Esophagus muscularis mucosa (tissue), 4 donors: ENCODE results near the gene AKR1C4. TPM values are rescaled to one million over a fixed set of nuclear protein-coding genes. Genes with fewer than 3 reads are reported as not detected.

ENCODE experiments used
- DNase-seq: peaks from one replicate; pipeline ENCODE4 v3.0.0-alpha.2; 2017; ENCODE audit errors: extremely low spot score
- H3K27ac ChIP-seq, 4 donors: fragments of 200-600 bp; sonication (generic); replicated peaks in 1 of 4; 1 replicate in 3 of 4; 2 replicates in 1 of 4; pipeline ENCODE4 v1.5.1; 2016 to 2019; ENCODE audit warnings: mild to moderate bottlenecking in 1 of 4
- H3K27me3 ChIP-seq, 4 donors: fragments of 200-600 bp; sonication (generic); one replicate each; pipeline versions ENCODE4 v1.5.1 to v1.6.0; 2016 to 2019
- H3K36me3 ChIP-seq, 4 donors: fragments of 200-600 bp; sonication (generic); one replicate each; pipeline ENCODE4 v1.5.1; 2016 to 2019
- H3K4me1 ChIP-seq, 4 donors: fragments of 200-600 bp; sonication (generic); one replicate each; pipeline ENCODE4 v1.5.1; 2016 to 2019
- H3K4me3 ChIP-seq, 4 donors: fragments of 200-600 bp; sonication (generic); 1 replicate in 2 of 4; 2 replicates in 2 of 4; pipeline ENCODE4 v1.5.1; 2016 to 2019; ENCODE audit warnings: mild to moderate bottlenecking in 4 of 4, moderate library complexity in 1 of 4
- H3K9me3 ChIP-seq, 4 donors: fragments of 200-600 bp; sonication (generic); 1 replicate in 3 of 4; 2 replicates in 1 of 4; pipeline ENCODE4 v1.5.1; 2016 to 2019
- EP300 ChIP-seq: sonication (generic); formaldehyde crosslinking; IDR thresholded peaks from one replicate; pipeline ENCODE4 v1.6.1; 2017; ENCODE audit warnings: antibody characterized with exemption
- POLR2A ChIP-seq: fragments of 450-650 bp; IDR thresholded peaks from one replicate; pipeline ENCODE4 v1.6.1; 2017; ENCODE audit warnings: antibody characterized with exemption, moderate library complexity, mild to moderate bottlenecking, low read depth
- POLR2AphosphoS5 ChIP-seq, 2 donors: sonication (generic); formaldehyde crosslinking; IDR thresholded peaks; one replicate each; pipeline ENCODE4 v1.6.1; 2017; ENCODE audit warnings: antibody characterized with exemption in 2 of 2
- WGBS: methylation state at CpG from one replicate; pipeline ENCODE4 v1.1.5; 2018; 5-methylcytosine and 5-hydroxymethylcytosine counted together
- intact Hi-C: fragments of 100-400 bp; cut with DNase I; formaldehyde crosslinking; loops from one replicate; pipeline ENCODE4 v1.15.1; 2023
- total RNA-seq, 4 donors: library from RNA; depleted of rRNA; stranded (reverse); fragments of >200 nt; gene quantifications; one replicate each; pipeline versions ENCODE4 v1.1.0 to v1.2.1, GENCODE V29; 2016
- TF ChIP-seq, protein P1 (sequence below), 3 experiments: fragments of 200-600 bp in 2 of 3; fragments of 450-650 bp in 1 of 3; sonication (generic) in 2 of 3; IDR thresholded peaks; one replicate each; pipeline ENCODE4 v1.5.1; 2017 to 2019; ENCODE audit warnings: antibody characterized with exemption in 3 of 3, mild to moderate bottlenecking in 2 of 3, moderate library complexity in 1 of 3

AKR1C4 gene
- total RNA-seq: not detected

DNA sequence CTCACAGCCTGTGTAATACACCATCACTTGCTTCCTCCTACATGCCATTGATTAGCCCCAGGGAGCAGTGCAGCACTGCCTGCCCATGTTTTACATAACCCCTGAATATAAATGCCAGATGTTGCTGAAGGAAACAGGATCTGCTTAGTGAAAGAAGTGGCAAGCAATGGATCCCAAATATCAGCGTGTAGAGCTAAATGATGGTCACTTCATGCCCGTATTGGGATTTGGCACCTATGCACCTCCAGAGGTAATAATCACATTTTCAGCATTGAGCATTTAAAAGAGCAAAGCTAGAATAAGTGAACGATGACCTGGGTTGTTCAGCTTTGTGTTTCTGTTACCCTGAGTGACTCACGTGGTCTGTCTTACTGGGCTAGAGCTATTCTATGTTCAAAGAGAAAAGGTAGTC is at the start of gene AKR1C4:
AKR1C4 (plus strand) TSS at position 136 of the 412 bp plus-strand sequence; CDS start at position 167, 31 bp downstream.
- intact Hi-C loops: no loop called here
- H3K4me1 ChIP-seq: no peaks in the 10 kb centered on the region
- no peak within 1 kb of the TSS for H3K4me3 ChIP-seq
- no peak for DNase-seq
- H3K27ac ChIP-seq: no peak within 1 kb of the TSS
- H3K27me3 ChIP-seq: no peaks in the 10 kb centered on the region
- no peaks in the 10 kb centered on the region for H3K36me3 ChIP-seq
- 89% methylated on average over 4 of the region's 4 CpGs for WGBS
- peaks cover 0 to 5% (median 2%) of the 10 kb centered on the region in 4 donors for H3K9me3 ChIP-seq
- no peak for TF ChIP-seq POLR2A
- TF ChIP-seq POLR2AphosphoS5 (IDR thresholded peaks at IDR 0.05): no peak
- TF ChIP-seq, protein P1, sequence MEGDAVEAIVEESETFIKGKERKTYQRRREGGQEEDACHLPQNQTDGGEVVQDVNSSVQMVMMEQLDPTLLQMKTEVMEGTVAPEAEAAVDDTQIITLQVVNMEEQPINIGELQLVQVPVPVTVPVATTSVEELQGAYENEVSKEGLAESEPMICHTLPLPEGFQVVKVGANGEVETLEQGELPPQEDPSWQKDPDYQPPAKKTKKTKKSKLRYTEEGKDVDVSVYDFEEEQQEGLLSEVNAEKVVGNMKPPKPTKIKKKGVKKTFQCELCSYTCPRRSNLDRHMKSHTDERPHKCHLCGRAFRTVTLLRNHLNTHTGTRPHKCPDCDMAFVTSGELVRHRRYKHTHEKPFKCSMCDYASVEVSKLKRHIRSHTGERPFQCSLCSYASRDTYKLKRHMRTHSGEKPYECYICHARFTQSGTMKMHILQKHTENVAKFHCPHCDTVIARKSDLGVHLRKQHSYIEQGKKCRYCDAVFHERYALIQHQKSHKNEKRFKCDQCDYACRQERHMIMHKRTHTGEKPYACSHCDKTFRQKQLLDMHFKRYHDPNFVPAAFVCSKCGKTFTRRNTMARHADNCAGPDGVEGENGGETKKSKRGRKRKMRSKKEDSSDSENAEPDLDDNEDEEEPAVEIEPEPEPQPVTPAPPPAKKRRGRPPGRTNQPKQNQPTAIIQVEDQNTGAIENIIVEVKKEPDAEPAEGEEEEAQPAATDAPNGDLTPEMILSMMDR (IDR thresholded peaks at IDR 0.05): no peak
- TF ChIP-seq EP300: no peak

DNA sequence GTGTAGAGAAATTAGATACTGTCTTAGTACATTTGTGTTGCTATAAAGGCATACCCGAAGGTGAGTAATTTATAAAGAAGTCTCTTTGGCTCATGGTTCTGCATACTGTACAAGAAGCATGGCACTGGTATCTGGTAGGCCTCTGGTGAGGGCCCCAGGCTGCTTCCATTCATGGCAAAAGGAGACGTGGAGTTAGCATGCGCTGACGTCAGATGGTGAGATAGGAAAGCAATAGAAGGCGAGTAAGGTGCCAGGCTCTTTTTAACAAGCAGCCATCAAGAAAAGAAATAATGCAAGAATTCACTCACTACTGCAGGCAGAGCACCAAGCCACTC is 49.8 kb upstream of the AKR1C4 start:
- intact Hi-C loops: no loop called here
- DNase-seq: no peak
- no peak for TF ChIP-seq POLR2AphosphoS5 (IDR thresholded peaks at IDR 0.05)
- Histone ChIP-seq H3K4me3 (no peak overlapping the region), H3K36me3 (no peaks in the 10 kb centered on the region), H3K9me3 (peaks cover 0 to 11% (median 0%) of the 10 kb centered on the region in 4 donors), H3K27me3 (no peaks in the 10 kb centered on the region), H3K27ac (no peak overlapping the region), H3K4me1 (no peaks in the 10 kb centered on the region)
- 95% methylated on average over 5 of the region's 5 CpGs for WGBS

GRCh38 chr10:5147255-5147980 is 49.2 kb upstream of the AKR1C4 start:
- intact Hi-C loops: no loop called here
- Histone ChIP-seq H3K36me3 (no peaks in the 10 kb centered on the region), H3K27ac (no peak overlapping the region), H3K9me3 (peaks cover 0 to 11% (median 0%) of the 10 kb centered on the region in 4 donors), H3K4me3 (no peak overlapping the region), H3K4me1 (no peaks in the 10 kb centered on the region), H3K27me3 (no peaks in the 10 kb centered on the region)
- no peak for DNase-seq
- TF ChIP-seq POLR2AphosphoS5 (IDR thresholded peaks at IDR 0.05) (no peak), POLR2A (no peak), EP300 (no peak)
- TF ChIP-seq, protein P1 (IDR thresholded peaks at IDR 0.05): no peak
- WGBS: 82% methylated on average over 5 of the region's 5 CpGs

DNA sequence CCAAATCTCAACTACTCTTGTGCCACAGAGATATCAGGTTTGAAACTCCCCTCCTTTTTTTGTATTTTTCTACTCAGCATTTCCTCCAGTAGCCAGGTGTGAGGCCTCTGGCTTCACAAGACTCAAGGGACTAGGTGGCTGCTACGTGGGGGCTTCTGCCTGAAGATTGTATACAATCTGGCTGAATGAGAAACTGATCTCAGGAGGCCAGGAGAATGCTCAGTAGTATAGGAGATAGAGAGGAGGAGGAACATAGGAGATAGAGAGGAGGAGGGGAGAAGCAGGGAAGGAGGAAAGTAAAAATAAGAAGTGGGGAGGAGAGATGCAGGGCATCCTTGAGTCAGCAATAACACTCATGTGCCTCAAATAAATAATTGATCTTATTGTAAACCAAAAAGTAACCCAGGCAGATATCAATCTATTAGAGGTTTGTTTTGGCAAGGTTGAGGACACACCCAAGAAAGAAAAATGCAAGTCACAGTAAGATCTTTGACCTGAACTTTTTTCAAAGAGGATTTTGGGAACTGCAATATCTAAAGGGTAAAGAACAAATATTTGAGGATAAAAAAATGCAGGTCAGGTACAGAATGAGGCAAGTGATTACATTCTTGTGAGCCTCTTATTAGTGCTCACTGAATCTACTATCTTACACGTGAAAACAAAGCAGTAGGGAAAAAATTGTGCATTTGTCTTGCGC is 48.5 kb upstream of the AKR1C4 start:
- Histone ChIP-seq H3K9me3 (peaks cover 0 to 11% (median 0%) of the 10 kb centered on the region in 4 donors), H3K4me3 (no peak overlapping the region), H3K27ac (no peak overlapping the region), H3K27me3 (no peaks in the 10 kb centered on the region), H3K4me1 (no peaks in the 10 kb centered on the region), H3K36me3 (no peaks in the 10 kb centered on the region)
- DNase-seq: no peak
- TF ChIP-seq POLR2AphosphoS5 (IDR thresholded peaks at IDR 0.05): no peak
- TF ChIP-seq POLR2A: no peak
- TF ChIP-seq, protein P1 (IDR thresholded peaks at IDR 0.05): no peak
- no peak for TF ChIP-seq EP300
- intact Hi-C loops: no loop called here
- 47% methylated on average over 3 of the region's 3 CpGs for WGBS

DNA sequence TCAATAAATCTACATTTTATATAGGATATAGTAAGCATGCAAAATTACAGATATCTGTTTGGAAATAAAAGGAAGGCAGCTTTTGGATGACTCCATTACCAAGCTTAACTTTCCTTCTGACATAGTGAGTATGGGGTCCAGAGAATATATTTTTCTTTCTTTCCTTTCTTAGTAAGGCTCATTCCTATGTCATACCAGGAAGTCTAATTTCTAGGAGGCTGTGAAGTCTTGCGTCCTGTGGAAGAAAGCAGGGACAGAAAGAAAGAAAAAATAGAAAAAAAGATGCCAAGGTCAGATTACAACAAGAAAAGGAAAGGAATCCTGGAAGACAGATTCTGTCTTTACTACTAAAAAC is 48.0 kb upstream of the AKR1C4 start:
- Histone ChIP-seq H3K36me3 (no peaks in the 10 kb centered on the region), H3K4me3 (no peak overlapping the region), H3K4me1 (no peaks in the 10 kb centered on the region), H3K9me3 (peaks cover 0 to 11% (median 0%) of the 10 kb centered on the region in 4 donors), H3K27me3 (no peaks in the 10 kb centered on the region), H3K27ac (no peak overlapping the region)
- no peak for TF ChIP-seq EP300
- no peak for TF ChIP-seq POLR2A
- no peak for TF ChIP-seq POLR2AphosphoS5 (IDR thresholded peaks at IDR 0.05)
- DNase-seq: no peak
- intact Hi-C loops: no loop called here
- 55% methylated on average over 1 of the region's 1 CpG for WGBS
